Upper lobe of left lung (tissue), 6 donors: ENCODE measurements around the gene NRIP2. TPM values are rescaled to one million over a fixed set of nuclear protein-coding genes. Genes with fewer than 3 reads are reported as not detected.
A peak's percentile ranks its signal among the peaks of the same experiment; 100 is the strongest.

Experiments used
- ATAC-seq, 2 donors: fragments of 200-7000 bp; cut with Tn5 transposase; one replicate each; pipeline ENCODE4 v1.9.1; 2022; ENCODE audit warnings: mild to moderate bottlenecking in 2 of 2, moderate library complexity in 2 of 2; ENCODE audit not compliant: low FRiP score in 2 of 2
- DNase-seq, 2 donors: peaks; one replicate each; pipeline ENCODE4 v3.0.0-alpha.2; 2019 to 2020
- H3K27ac ChIP-seq, 4 donors: fragments of 200-600 bp; sonication (generic); one replicate each; pipeline ENCODE4 v1.5.1; 2016 to 2019
- H3K27me3 ChIP-seq, 4 donors: fragments of 200-600 bp; sonication (generic); one replicate each; pipeline ENCODE4 v1.5.1; 2017 to 2019
- H3K36me3 ChIP-seq, 4 donors: fragments of 200-600 bp; sonication (generic); one replicate each; pipeline ENCODE4 v1.5.1; 2016 to 2019
- H3K4me1 ChIP-seq, 4 donors: fragments of 200-600 bp; sonication (generic); one replicate each; pipeline ENCODE4 v1.5.1; 2018 to 2019
- H3K4me3 ChIP-seq, 4 donors: fragments of 200-600 bp; sonication (generic); one replicate each; pipeline ENCODE4 v1.5.1; 2017 to 2019; ENCODE audit warnings: mild to moderate bottlenecking in 2 of 4, moderate library complexity in 1 of 4
- H3K9me3 ChIP-seq, 4 donors: fragments of 200-600 bp; sonication (generic); one replicate each; pipeline ENCODE4 v1.5.1; 2018 to 2019
- CTCF ChIP-seq, 6 experiments: fragments of 450-650 bp in 4 of 6; fragments of 200-600 bp in 2 of 6; sonication (generic) in 2 of 6; IDR thresholded peaks; one replicate each; pipeline ENCODE4 v1.5.1; 2016 to 2019; ENCODE audit warnings: antibody characterized with exemption in 6 of 6
- EP300 ChIP-seq, 4 donors: sonication (generic); formaldehyde crosslinking; IDR thresholded peaks; one replicate each; pipeline ENCODE4 v1.5.1; 2017; ENCODE audit warnings: antibody characterized with exemption in 4 of 4, control low read depth in 2 of 4
- POLR2A ChIP-seq, 4 donors: fragments of 450-650 bp; IDR thresholded peaks; one replicate each; pipeline ENCODE4 v1.5.1; 2016 to 2017; ENCODE audit warnings: antibody characterized with exemption in 4 of 4, mild to moderate bottlenecking in 2 of 4
- POLR2AphosphoS5 ChIP-seq, 2 donors: sonication (generic); formaldehyde crosslinking; IDR thresholded peaks; one replicate each; pipeline ENCODE4 v1.5.1; 2017; ENCODE audit warnings: antibody characterized with exemption in 2 of 2
- WGBS, 2 donors: methylation state at CpG; one replicate each; pipeline ENCODE4 v1.1.5; 2017 to 2018; 5-methylcytosine and 5-hydroxymethylcytosine counted together
- total RNA-seq, 6 donors: library from RNA; depleted of rRNA in 4 of 6; stranded (reverse); fragments of >200 nt in 4 of 6; gene quantifications; one replicate each; pipeline versions ENCODE4 v1.1.0 to v1.2.1, GENCODE V29; 2016 to 2021
- donor health status: DM: no; HTN: no; CAD: no; lungs with moderate emphysema.
- donor health status: DM: no; HTN: yes; CAD: no; lungs with severe emphysema.

The NRIP2 gene
- total RNA-seq, 6 donors from 2014 or later = 0.23 to 0.74 TPM; not detected in 4

- TF ChIP-seq CTCF (IDR thresholded peaks at IDR 0.05) (no peak), POLR2AphosphoS5 (IDR thresholded peaks at IDR 0.05) (no peak), EP300 (IDR thresholded peaks at IDR 0.05) (no peak), POLR2A (IDR thresholded peaks at IDR 0.05) (no peak)
- no peaks in the 10 kb centered on the region for H3K9me3 ChIP-seq
- no peak for DNase-seq
- no peaks in the 10 kb centered on the region for H3K27me3 ChIP-seq
- no peak for ATAC-seq
- H3K27ac ChIP-seq = no peak overlapping the region
- 51 to 73% methylated on average over 4 of the region's 4 CpGs for WGBS, 2 donors
- peaks cover 7 to 11% (median 7%) of the 10 kb centered on the region in 4 donors for H3K4me1 ChIP-seq
- no peaks in the 10 kb centered on the region for H3K36me3 ChIP-seq
- no peak overlapping the region for H3K4me3 ChIP-seq
Observed at GRCh38 chr12:2779281-2779680, 55.6 kb downstream of the NRIP2 start.

- no peaks in the 10 kb centered on the region for H3K9me3 ChIP-seq
- H3K27ac ChIP-seq = no peak overlapping the region
- TF ChIP-seq EP300 (IDR thresholded peaks at IDR 0.05) = no peak
- TF ChIP-seq CTCF (IDR thresholded peaks at IDR 0.05) = no peak
- no peak for TF ChIP-seq POLR2A (IDR thresholded peaks at IDR 0.05)
- TF ChIP-seq POLR2AphosphoS5 (IDR thresholded peaks at IDR 0.05) = no peak
- 86 to 87% methylated on average over 8 to 20 of the region's 20 CpGs for WGBS, 2 donors
- peak in 1 of 2 donors; percentile 33 for DNase-seq
- H3K4me1 ChIP-seq = no peaks in the 10 kb centered on the region
- H3K36me3 ChIP-seq = no peaks in the 10 kb centered on the region
- no peak overlapping the region for H3K4me3 ChIP-seq
- no peak for ATAC-seq
- no peaks in the 10 kb centered on the region for H3K27me3 ChIP-seq
Observed at GRCh38 chr12:2776129-2776806, 58.6 kb downstream of the NRIP2 start.

GRCh38 chr12:2775431-2775830 is 59.4 kb downstream of the NRIP2 start:
- H3K36me3 ChIP-seq = no peaks in the 10 kb centered on the region

More at GRCh38 chr12:2775431-2775830, 59.4 kb downstream of the NRIP2 start:
- WGBS, 2 donors = 72 to 82% methylated on average over 5 to 8 of the region's 8 CpGs
- DNase-seq (no peak), ATAC-seq (no peak)
- TF ChIP-seq CTCF (IDR thresholded peaks at IDR 0.05) = no peak
- TF ChIP-seq POLR2A (IDR thresholded peaks at IDR 0.05) = no peak
- TF ChIP-seq EP300 (IDR thresholded peaks at IDR 0.05) = no peak
- no peak for TF ChIP-seq POLR2AphosphoS5 (IDR thresholded peaks at IDR 0.05)
- Histone ChIP-seq H3K4me3 (no peak overlapping the region), H3K9me3 (no peaks in the 10 kb centered on the region), H3K27me3 (no peaks in the 10 kb centered on the region), H3K27ac (no peak overlapping the region), H3K4me1 (no peaks in the 10 kb centered on the region)

Other genes with a start within 250 kb of the NRIP2 start
- gene FKBP4, start 40.1 kb downstream of the NRIP2 start, total RNA-seq = 10 to 100 TPM; 19.1 to 62.8 (median 29.8) TPM
- 100 to 1,000 TPM in 1 of 6 donors, 10 to 100 TPM in 5; 34.0 to 388 (median 41.0) TPM for gene ITFG2, start 22.4 kb downstream of the NRIP2 start, total RNA-seq
- gene TEX52, start 22.0 kb upstream of the NRIP2 start, total RNA-seq = not detected
- gene FOXM1, start 42.1 kb upstream of the NRIP2 start, total RNA-seq = 10 to 100 TPM in 1 of 6 donors, 1 to 10 TPM in 4, not detected in 1; 2.1 to 27.6 (median 4.9) TPM
- 10 to 100 TPM in 5 of 6 donors, 1 to 10 TPM in 1; 9.4 to 15.7 (median 12.3) TPM for gene RHNO1, start 42.2 kb upstream of the NRIP2 start, total RNA-seq
- 10 to 100 TPM; 10.5 to 24.3 (median 16.6) TPM for gene TULP3, start 55.9 kb upstream of the NRIP2 start, total RNA-seq
- gene TEAD4, start 124.4 kb upstream of the NRIP2 start, total RNA-seq = 10 to 100 TPM; 14.5 to 52.0 (median 43.2) TPM
- 10 to 100 TPM; 25.2 to 62.9 (median 44.2) TPM for gene TSPAN9, start 242.3 kb upstream of the NRIP2 start, total RNA-seq